Hematopoietic multipotent progenitor cell treated with erythropoietin and hydrocortisone succinate and interleukin-3 and kit ligand, for 4 days (in vitro differentiated cells): Measurements from ENCODE around the gene ACOT9.
"Not testable (repeated sequence)": the region's sequence is repeated elsewhere in the genome, so short reads cannot be mapped to it uniquely, and the experiment has no call there.

Experiments
- DNase-seq: peaks from one replicate; pipeline ENCODE4 v3.0.0-alpha.2; 2015

ACOT9 gene

GRCh38 chrX:23742697-23743622 is at the start of gene ACOT9:
Gene ACOT9, minus strand, starts transcription at chrX:23743276. Its CDS starts 132 bp downstream, at chrX:23743144.
- peak; percentile 95 for DNase-seq

- DNase-seq = no peak
Measured at GRCh38 chrX:23790155-23790497, 47.0 kb upstream of the ACOT9 start.

- DNase-seq = no peak
Measured at GRCh38 chrX:23789386-23790154, 46.5 kb upstream of the ACOT9 start.

GRCh38 chrX:23788946-23789345 is 45.9 kb upstream of the ACOT9 start:
- DNase-seq = no peak

- no peak for DNase-seq
Measured at GRCh38 chrX:23788521-23788920, 45.4 kb upstream of the ACOT9 start.

- no peak for DNase-seq
Measured at GRCh38 chrX:23787745-23788118, 44.7 kb upstream of the ACOT9 start.

GRCh38 chrX:23786268-23786815 is 43.3 kb upstream of the ACOT9 start:
- DNase-seq = no peak

GRCh38 chrX:23785580-23785979 is 42.5 kb upstream of the ACOT9 start:
- no peak for DNase-seq

GRCh38 chrX:23784470-23785331 is 41.6 kb upstream of the ACOT9 start:
- peak; percentile 84 for DNase-seq

GRCh38 chrX:23783589-23784469 is 40.8 kb upstream of the ACOT9 start:
- peak; percentile 38 for DNase-seq

GRCh38 chrX:23782863-23783588 is 40.0 kb upstream of the ACOT9 start, which contains the start of gene SAT1:
Gene SAT1, plus strand, starts transcription at chrX:23783173. Its CDS starts 179 bp downstream, at chrX:23783352.
- DNase-seq = peak; percentile 98

- no peak for DNase-seq
Measured at GRCh38 chrX:23782455-23782854, 39.4 kb upstream of the ACOT9 start.

- no peak for DNase-seq
Measured at GRCh38 chrX:23779025-23779424, 35.9 kb upstream of the ACOT9 start.

- no peak for DNase-seq
Measured at GRCh38 chrX:23776363-23776762, 33.3 kb upstream of the ACOT9 start.

GRCh38 chrX:23773601-23774175 is 30.6 kb upstream of the ACOT9 start:
- DNase-seq = peak; percentile 57

GRCh38 chrX:23771086-23771485 is 28.0 kb upstream of the ACOT9 start:
- not testable (repeated sequence) for DNase-seq

- DNase-seq = no peak
Measured at GRCh38 chrX:23770142-23770541, 27.1 kb upstream of the ACOT9 start.

GRCh38 chrX:23766650-23767551 is 23.8 kb upstream of the ACOT9 start:
- no peak for DNase-seq

GRCh38 chrX:23765868-23766267 is 22.8 kb upstream of the ACOT9 start:
- DNase-seq = no peak
